ENCODE measurements around the gene DMBT1. TPM values are rescaled to one million over a fixed set of nuclear protein-coding genes. Genes with fewer than 3 reads are reported as not detected.

DMBT1 gene
- total RNA-seq, 1 donor from 2014 or later, result not detected

DNA sequence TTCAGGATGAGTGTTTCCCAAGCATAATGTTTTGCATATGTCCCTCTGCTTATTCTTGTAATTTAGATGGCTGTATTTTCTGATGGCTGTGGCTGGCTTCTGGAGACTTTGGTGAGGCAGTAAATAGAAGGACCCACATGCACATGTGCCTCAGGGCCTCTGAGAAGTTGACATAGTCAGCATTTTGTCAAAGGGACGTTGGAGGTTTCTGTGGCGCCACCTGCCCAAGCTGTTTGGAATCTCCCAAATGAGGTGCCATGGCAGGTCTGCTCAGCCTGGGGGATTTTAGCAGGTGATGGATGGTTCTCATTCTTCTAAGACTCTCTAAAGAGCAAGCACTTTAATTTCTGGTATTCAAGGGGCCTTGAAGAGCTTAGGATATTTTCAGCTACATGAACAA, 109.3 kb downstream of the DMBT1 start:
- no peak for DNase-seq (ENCODE audit: low read depth in 2 of 2)

DNA sequence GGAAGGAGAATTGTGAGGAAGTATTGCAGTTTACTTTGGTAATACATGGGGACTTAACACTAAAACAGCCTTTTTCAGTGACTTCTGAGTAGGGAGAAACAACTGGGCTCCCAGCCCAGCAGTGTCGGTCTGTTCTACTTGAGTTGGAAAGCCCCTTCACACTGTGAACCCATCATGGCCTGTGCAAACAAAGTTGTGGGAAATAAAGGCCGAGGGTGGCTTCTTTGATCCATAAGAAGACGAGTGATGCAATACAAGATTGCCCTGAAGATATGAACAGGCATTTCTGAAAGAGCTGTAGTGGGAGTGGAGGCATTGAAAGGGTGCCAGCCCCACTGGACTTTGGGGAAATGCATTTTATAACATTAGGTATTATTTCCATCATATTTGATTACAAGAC, 110.8 kb downstream of the DMBT1 start:
- no peak for DNase-seq (ENCODE audit: low read depth in 2 of 2)

GRCh38 chr10:122672655-122673054, 112.1 kb downstream of the DMBT1 start:
- no peak for DNase-seq (ENCODE audit: low read depth in 2 of 2)

- DNase-seq (ENCODE audit: low read depth in 2 of 2), result no peak
These were observed 112.7 kb downstream of the DMBT1 start for GRCh38 chr10:122673269-122673668.

- DNase-seq (ENCODE audit: low read depth in 2 of 2), result no peak
These were observed 113.2 kb downstream of the DMBT1 start for GRCh38 chr10:122673731-122674130.

DNA sequence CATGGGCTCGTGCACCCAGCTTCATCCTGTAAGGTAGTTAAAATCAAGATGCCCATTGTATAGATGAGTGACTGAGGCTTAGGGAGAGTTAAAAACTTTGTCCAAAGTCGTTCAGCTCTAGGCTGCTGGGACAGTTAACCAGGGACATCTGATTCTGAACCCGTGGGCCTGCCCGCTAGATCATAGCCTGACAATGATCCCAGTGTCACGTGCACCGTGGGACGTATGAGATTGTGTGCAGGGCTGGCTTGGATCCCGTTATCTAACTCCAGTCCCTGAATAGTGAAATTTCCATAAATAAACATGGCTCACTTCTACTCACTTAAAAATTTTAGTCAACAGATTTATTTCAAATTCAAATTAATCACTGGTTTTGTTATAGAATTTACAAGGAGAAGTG, 114.2 kb downstream of the DMBT1 start:
- DNase-seq (ENCODE audit: low read depth in 2 of 2), result no peak

GRCh38 chr10:122675278-122675677, 114.7 kb downstream of the DMBT1 start:
- DNase-seq (ENCODE audit: low read depth in 2 of 2), result no peak

GRCh38 chr10:122678266-122678665, 117.7 kb downstream of the DMBT1 start:
- DNase-seq (ENCODE audit: low read depth in 2 of 2), result no peak

GRCh38 chr10:122682522-122682921, 122.0 kb downstream of the DMBT1 start:
- DNase-seq (ENCODE audit: low read depth in 2 of 2), result no peak

DNA sequence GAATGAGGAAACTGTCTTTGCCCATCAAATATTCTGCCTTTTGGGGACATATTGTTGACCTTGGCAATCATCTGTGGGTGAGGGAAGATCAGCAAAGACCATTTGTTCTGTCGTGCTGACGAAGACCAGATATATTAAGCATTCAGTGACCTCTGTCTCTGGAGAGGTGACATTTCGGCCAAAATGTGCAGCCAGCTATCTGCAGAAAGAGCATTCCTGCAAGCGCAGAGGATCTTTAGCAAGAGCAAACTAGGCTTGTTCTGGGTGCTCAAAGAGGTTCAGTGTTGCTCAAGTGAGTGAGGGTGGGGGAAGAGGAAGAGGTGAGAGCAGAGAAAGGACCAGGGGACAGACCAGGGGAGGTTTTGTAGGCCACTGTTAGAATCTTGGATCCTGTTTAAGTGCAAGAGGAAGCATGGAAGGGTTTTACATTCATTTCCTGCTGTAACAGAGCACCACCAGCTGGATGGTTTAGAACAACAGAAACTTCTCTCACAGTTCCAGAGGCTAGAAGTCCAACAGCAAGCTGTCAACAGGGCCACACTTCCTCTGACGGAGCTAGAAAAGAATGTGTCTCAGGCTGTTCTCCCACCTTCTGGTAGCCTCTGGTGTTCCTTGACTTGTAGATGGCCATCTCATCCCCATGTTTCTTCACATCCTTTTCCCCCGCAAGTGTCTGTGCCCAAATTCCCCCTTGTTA, 127.9 kb downstream of the DMBT1 start:
- peak in 1 of 2 donors; percentile 39 for DNase-seq (ENCODE audit: low read depth in 2 of 2)

- peak in 1 of 2 donors; percentile 5 for DNase-seq (ENCODE audit: low read depth in 2 of 2)
These were observed 128.7 kb downstream of the DMBT1 start for GRCh38 chr10:122689146-122689820.

GRCh38 chr10:122692744-122693143, 132.2 kb downstream of the DMBT1 start:
- no peak for DNase-seq (ENCODE audit: low read depth in 2 of 2)

Other genes starting within 250 kb of the DMBT1 start
- gene PLEKHA1, start 186.0 kb upstream of the DMBT1 start, total RNA-seq, result 21.7 and 25.9 TPM in 2 replicates
- gene ARMS2, start 106.1 kb upstream of the DMBT1 start, total RNA-seq, result not detected in 2 replicates
- 60.7 and 80.4 TPM in 2 replicates for gene HTRA1, start 99.2 kb upstream of the DMBT1 start, total RNA-seq
- not detected in 2 replicates for gene C10orf120, start 139.1 kb downstream of the DMBT1 start, total RNA-seq